Activated T-cell treated with anti-CD3 and anti-CD28 coated beads, Interleukin-2, amount 50 U/mL, for 72 hours (primary cell): Measurements from ENCODE around the gene ADAMTS8. TPM values are rescaled to one million over a fixed set of nuclear protein-coding genes. Genes with fewer than 3 reads are reported as not detected.

Experiments used
- ATAC-seq, 2 donors: fragments of 150-1000 bp; cut with Tn5 transposase; replicated peaks in 1 of 2; 2 replicates each; pipeline ENCODE4 v1.10.0; 2021; ENCODE audit warnings: moderate library complexity in 2 of 2, mild to moderate bottlenecking in 1 of 2
- DNase-seq, 2 donors: peaks; one replicate each; pipeline ENCODE4 v3.0.0; 2021 to 2022; ENCODE audit warnings: mixed read lengths in 1 of 2
- H3K27ac Mint-ChIP-seq: one replicate; pipeline ENCODE4 v1.8.0; 2022; ENCODE audit warnings: mild to moderate bottlenecking, moderate library complexity, mixed read lengths
- H3K27me3 Mint-ChIP-seq: one replicate; pipeline ENCODE4 v1.8.0; 2022; ENCODE audit warnings: low read depth, mixed read lengths
- H3K36me3 Mint-ChIP-seq, 2 donors: one replicate each; pipeline ENCODE4 v1.8.0; 2022; ENCODE audit warnings: mixed read lengths in 2 of 2, mild to moderate bottlenecking in 1 of 2; ENCODE audit not compliant: insufficient read depth in 2 of 2
- H3K4me1 Mint-ChIP-seq: one replicate; pipeline ENCODE4 v1.8.0; 2022; ENCODE audit warnings: low read depth, mixed read lengths
- H3K4me3 Mint-ChIP-seq, 2 donors: one replicate each; pipeline ENCODE4 v1.8.0; 2022; ENCODE audit warnings: mild to moderate bottlenecking in 2 of 2, mixed read lengths in 2 of 2, moderate library complexity in 2 of 2
- H3K9me3 Mint-ChIP-seq, 2 donors: one replicate each; pipeline ENCODE4 v1.8.0; 2022; ENCODE audit warnings: mixed read lengths in 2 of 2
- total RNA-seq, 2 donors: library from RNA; stranded (reverse); gene quantifications; one replicate each; pipeline ENCODE4 v1.2.3, GENCODE V29; 2022

Gene ADAMTS8
- total RNA-seq, 2 donors from 2014 or later, result not detected

DNA sequence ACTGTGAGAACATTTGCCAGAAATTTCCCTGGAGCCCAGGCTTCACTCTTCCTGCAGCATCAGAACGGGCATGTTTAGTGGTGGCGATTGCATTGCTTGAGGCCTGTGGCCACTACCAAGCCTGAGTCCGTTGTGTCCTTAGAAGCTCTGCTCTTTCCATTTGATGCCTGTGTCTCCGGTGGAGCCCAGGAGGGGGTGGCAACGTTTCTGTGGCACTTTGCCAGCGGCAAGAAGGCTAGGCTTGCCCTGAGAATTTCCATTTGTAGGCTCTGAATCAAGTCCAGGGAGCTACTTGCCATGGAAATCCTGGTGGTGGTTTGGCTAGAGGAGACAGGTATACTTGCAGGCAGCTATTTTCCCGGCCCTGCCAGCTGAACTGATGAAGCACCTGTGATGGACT lies 47.1 kb downstream of the ADAMTS8 start:
- Mint-ChIP-seq H3K4me3 (no peak overlapping the region), H3K27me3 (no peaks in the 10 kb centered on the region), H3K9me3 (no peaks in the 10 kb centered on the region), H3K27ac (no peak overlapping the region), H3K36me3 (no peaks in the 10 kb centered on the region), H3K4me1 (no peaks in the 10 kb centered on the region)
- ATAC-seq (no peak), DNase-seq (no peak)

GRCh38 chr11:130380778-130381177 lies 47.6 kb downstream of the ADAMTS8 start:
- Mint-ChIP-seq H3K4me3 (no peak overlapping the region), H3K27ac (no peak overlapping the region), H3K9me3 (no peaks in the 10 kb centered on the region), H3K36me3 (no peaks in the 10 kb centered on the region), H3K4me1 (no peaks in the 10 kb centered on the region), H3K27me3 (no peaks in the 10 kb centered on the region)
- ATAC-seq (no peak), DNase-seq (no peak)

DNA sequence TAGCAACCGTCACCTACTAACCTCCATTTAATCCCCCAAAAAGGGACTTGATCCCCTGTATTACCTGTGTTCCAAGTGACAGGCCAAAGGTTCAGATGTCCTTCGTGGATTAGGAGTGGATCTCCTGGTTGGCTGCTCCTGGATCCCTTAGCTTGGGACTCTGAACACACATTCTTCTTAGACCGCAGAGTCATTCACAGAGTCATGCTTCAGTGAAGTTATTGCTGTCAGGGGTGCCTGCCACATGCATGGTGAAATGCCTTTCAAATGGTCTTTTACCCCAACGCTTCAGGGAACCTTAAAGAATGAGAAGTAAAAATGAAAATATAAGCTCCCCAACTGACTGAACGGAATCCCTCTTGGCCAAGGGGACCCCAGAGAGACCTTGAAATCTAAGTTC lies 49.1 kb downstream of the ADAMTS8 start:
- no peaks in the 10 kb centered on the region for H3K4me1 Mint-ChIP-seq
- ATAC-seq, result no peak
- no peaks in the 10 kb centered on the region for H3K36me3 Mint-ChIP-seq
- no peak overlapping the region for H3K4me3 Mint-ChIP-seq
- no peak overlapping the region for H3K27ac Mint-ChIP-seq
- no peak for DNase-seq
- H3K27me3 Mint-ChIP-seq, result no peaks in the 10 kb centered on the region
- no peaks in the 10 kb centered on the region for H3K9me3 Mint-ChIP-seq

- no peak overlapping the region for H3K4me3 Mint-ChIP-seq
- ATAC-seq, result no peak
- no peak for DNase-seq
- no peaks in the 10 kb centered on the region for H3K27me3 Mint-ChIP-seq
- H3K4me1 Mint-ChIP-seq, result no peaks in the 10 kb centered on the region
- H3K9me3 Mint-ChIP-seq, result no peaks in the 10 kb centered on the region
- H3K36me3 Mint-ChIP-seq, result no peaks in the 10 kb centered on the region
- no peak overlapping the region for H3K27ac Mint-ChIP-seq
These were observed 57.4 kb downstream of the ADAMTS8 start for GRCh38 chr11:130370845-130371590.

GRCh38 chr11:130369713-130370112 lies 58.7 kb downstream of the ADAMTS8 start:
- Mint-ChIP-seq H3K27ac (no peak overlapping the region), H3K36me3 (no peaks in the 10 kb centered on the region), H3K4me1 (no peaks in the 10 kb centered on the region), H3K27me3 (no peaks in the 10 kb centered on the region), H3K4me3 (no peak overlapping the region), H3K9me3 (no peaks in the 10 kb centered on the region)
- ATAC-seq (no peak), DNase-seq (no peak)

- Mint-ChIP-seq H3K27me3 (no peaks in the 10 kb centered on the region), H3K4me3 (no peak overlapping the region), H3K36me3 (no peaks in the 10 kb centered on the region), H3K27ac (no peak overlapping the region), H3K9me3 (no peaks in the 10 kb centered on the region), H3K4me1 (no peaks in the 10 kb centered on the region)
- ATAC-seq, result no peak
- DNase-seq, result no peak
These were observed 59.2 kb downstream of the ADAMTS8 start for GRCh38 chr11:130369141-130369691.

- no peaks in the 10 kb centered on the region for H3K4me1 Mint-ChIP-seq
- peaks cover 15 to 26% of the 10 kb centered on the region in 2 donors for H3K9me3 Mint-ChIP-seq
- no peak overlapping the region for H3K27ac Mint-ChIP-seq
- no peak overlapping the region for H3K4me3 Mint-ChIP-seq
- H3K27me3 Mint-ChIP-seq, result peaks cover 5% of the 10 kb centered on the region
- DNase-seq, result no peak
- no peak for ATAC-seq
- peaks cover 13 to 19% of the 10 kb centered on the region in 2 donors for H3K36me3 Mint-ChIP-seq
These were observed 69.0 kb downstream of the ADAMTS8 start for GRCh38 chr11:130359419-130359818.

- ATAC-seq, result no peak
- H3K27me3 Mint-ChIP-seq, result peaks cover 5% of the 10 kb centered on the region
These were observed 70.0 kb downstream of the ADAMTS8 start for GRCh38 chr11:130358398-130358797.

More at GRCh38 chr11:130358398-130358797, 70.0 kb downstream of the ADAMTS8 start:
- peaks cover 15 to 27% of the 10 kb centered on the region in 2 donors for H3K9me3 Mint-ChIP-seq
- H3K4me1 Mint-ChIP-seq, result no peaks in the 10 kb centered on the region
- no peak overlapping the region for H3K27ac Mint-ChIP-seq
- DNase-seq, result no peak
- H3K36me3 Mint-ChIP-seq, result peaks cover 13 to 19% of the 10 kb centered on the region in 2 donors
- no peak overlapping the region for H3K4me3 Mint-ChIP-seq

Other genes with a start within 250 kb of the ADAMTS8 start
- 10 to 100 TPM; 47.8 to 50.5 TPM for gene ZBTB44, start 113.7 kb downstream of the ADAMTS8 start, total RNA-seq
- under 1 TPM; 0.05 to 0.07 TPM for gene ADAMTS15, start 20.0 kb upstream of the ADAMTS8 start, total RNA-seq